HG02938 (cell line): ENCODE measurements around the gene ANKRD44.
A peak's percentile ranks its signal among the peaks of the same experiment; 100 is the strongest.

Source experiments
- ATAC-seq: cut with Tn5 transposase; IDR thresholded peaks from one replicate; pipeline ENCODE4 v1.9.1; 2021; ENCODE audit warnings: mild to moderate bottlenecking, moderate library complexity; ENCODE audit not compliant: unreplicated experiment

Gene ANKRD44

DNA sequence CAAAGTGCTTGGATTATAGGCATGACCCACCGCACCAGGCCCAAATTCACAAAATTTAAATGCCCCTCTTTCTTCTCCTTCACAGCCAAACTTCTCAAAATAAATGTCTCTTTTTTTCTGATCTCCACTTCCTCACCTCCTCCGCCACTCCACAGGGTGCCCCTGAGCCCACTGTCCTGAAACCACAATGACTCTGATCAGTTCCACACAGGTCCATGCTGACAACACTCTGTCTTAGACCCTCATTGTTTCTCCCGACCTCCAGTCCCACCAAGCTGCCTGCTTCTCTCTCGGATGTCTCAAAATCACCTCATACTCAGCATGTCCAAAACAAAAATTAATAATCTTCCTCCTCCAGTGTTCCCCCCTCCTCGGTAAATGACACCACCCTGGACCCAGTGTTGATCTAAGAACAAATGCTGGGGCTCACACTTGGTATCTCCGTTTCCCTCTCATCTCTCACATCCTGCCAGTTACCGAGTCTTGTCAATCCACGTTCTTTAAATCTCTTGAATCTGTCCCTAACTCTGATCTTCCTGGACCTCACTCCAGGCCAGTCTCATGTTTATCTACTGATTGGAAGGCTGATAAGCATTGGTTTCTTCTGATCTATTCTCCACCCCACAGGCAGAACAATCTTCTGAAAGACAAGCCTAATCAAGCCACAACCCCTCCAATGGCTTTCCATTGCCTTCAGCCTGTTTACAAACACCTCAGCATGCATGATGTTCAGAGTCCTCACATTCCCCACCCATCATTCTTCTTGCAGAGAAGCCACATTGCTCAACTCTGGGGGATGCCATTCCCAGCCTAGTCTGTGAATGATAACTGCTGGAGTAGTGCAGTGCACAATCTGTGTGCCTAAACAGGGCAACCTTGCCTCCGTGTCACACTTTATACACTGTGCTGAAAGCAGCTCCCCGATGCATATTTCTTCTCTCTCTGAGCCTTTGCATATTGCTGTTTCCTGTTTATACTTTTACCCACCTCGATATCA lies 12.4 kb upstream of the ANKRD44 start:
- no peak for ATAC-seq

DNA sequence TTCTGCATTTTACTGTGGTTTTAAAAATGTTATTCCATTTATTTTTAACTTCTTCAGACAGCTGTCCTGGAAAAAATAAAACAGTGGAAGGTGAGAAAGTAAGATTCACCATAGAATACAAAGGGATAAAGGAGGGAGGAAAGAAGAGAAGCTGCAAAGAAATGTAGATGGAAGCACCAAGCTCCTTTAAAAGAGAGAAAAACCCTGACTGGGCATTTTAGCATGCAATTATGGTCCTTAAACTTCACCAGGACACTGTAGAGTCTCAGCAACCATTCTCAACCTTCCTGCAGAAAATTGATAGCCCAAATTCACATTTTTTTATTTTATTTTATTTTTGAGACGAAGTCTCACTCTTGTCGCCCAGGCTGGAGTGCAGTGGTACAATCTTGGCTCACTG lies 11.6 kb upstream of the ANKRD44 start:
- ATAC-seq, result no peak

DNA sequence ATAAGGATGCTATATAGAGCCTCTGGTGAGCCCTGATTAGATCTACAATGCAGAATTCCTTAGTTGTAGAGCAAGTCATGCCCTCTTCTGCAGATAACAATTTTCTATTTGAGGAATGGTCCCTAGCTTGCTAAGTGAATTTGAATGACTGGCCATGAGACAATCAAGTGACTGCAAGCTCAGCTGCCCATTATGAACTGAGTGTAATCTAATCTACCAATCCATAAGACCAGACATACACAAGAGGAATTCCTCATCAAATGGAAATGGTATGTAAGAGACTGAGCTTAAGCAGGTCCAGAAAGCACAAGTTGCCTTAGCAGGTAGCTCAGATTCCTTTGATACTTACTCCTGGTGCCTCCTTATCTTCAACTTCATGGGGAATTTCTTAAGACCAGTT lies 4.8 kb upstream of the ANKRD44 start:
- ATAC-seq, result no peak

DNA sequence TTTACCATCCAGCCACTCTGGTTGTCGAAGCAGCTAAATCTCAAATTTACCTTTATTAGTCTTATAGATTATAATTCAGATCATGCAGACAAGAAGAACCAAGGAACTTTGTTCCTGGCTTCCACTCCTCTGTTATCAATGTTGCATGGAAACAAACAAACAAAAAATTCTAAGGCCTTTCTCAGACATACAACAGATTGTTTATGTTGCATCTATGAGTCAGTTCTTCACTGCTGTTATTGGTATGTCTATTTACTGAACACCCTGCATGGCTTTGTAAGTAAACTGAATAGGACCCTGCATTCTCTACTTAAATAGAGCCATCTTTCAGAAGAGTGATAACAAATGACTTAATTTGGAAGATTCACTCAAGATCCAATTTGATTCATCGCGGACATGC lies 1.6 kb upstream of the ANKRD44 start:
- no peak for ATAC-seq

DNA sequence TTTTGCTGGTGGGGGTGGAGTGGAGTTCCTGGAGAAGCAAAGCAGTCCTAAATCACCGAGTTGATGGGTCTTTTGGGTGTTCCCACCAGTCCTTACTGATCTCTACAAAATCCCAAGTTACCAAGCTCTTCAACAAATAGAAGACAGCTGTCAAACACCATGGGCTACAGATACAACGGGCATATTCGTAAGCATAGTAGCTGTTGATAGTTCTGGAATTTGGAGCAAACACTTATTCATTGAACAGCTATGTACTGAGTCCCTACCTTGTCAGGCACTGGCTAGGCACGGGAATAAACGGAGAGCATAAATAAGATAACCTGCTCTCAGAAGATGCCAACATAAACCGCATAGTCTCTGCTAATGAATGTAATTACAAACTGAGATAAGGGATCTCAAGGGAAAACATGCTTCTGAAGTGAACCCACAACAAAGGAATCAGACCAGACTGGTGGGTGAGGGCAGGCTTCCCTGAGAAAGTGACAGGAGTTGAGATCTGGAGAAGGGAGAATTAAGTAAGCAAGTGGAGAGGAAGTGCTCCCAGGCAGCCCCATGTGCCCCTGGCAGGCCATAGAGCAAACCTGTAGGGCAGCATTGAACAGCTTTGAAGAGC lies 947 bp upstream of the ANKRD44 start:
- ATAC-seq, result no peak

DNA sequence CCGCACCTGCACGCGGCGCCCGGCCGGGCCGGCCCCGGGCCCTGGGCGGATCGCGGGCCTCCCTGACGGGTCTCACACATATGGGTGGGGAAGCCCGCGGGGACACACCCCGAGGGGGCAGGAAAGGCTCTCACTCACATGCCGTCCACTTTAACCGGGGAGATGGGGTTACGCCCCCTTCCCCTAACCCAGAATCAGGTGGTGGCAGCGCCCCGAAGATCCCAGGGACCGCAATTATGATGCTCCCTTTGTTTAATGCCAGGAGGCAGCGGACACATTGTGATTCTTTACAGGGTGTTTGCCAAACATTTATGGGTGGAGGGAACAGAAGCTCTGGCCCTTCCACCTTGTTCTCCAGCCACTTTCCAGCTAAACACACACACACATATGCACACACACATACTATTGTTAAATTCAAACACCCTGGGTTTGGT lies 424 bp upstream of the ANKRD44 start:
- no peak for ATAC-seq

DNA sequence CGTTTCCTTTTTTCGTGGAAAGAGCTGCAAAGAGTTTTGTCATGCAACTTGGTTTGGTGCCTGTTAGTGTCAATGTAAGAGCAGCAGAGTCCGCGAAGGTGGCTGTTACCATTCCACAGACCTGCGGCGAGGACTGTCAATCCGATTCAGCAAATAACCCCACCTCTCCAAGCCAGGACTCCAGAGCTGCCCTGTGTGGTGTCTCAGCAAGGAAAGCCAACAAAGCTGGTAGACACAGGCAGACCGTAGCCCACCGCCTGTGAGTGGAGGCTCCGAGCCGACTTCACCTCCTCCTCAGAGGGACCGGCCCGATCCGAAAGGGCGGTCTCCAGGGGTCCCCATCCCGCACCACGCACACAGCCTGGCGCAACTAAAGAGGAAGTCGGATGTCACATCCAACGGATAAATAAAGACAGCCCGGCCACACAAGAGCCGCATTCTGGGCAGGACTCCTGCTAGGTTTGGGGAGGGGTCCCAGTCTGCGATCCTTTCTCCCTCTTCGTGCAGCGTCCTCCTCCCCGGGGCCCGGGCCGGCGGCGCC lies 819 bp downstream of the ANKRD44 start:
- ATAC-seq, result no peak

DNA sequence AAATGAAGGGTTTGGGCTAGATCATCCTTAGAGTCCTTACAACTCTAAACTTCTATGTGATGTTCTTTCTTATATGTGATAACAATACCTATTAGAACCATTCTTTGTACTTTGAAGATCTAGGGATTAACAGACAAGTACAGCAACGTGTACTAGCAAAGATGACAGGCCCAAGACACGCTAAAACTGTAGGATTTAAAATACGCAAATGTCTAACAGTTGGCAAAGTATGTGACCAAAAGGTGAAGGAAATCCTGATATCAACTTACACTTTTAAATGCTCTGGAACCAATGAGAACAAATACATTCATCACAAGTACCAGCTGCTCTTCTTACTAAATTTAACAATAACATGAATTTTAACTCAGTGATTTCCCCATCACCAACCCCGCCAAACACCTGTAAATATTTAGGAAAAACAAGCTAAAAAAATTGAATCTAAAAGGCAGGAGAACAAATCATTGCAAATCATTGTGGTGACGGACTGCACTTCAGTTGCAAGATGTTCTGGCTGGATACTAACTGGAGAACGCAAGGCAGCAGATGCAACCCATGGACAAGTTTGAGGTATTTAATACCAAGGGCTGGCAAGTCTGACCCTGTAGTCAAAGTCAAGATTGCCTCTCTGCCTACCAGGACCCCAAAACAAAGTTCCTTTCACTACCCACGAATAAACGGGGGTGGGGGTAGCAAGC lies 1.4 kb downstream of the ANKRD44 start:
- ATAC-seq, result no peak

DNA sequence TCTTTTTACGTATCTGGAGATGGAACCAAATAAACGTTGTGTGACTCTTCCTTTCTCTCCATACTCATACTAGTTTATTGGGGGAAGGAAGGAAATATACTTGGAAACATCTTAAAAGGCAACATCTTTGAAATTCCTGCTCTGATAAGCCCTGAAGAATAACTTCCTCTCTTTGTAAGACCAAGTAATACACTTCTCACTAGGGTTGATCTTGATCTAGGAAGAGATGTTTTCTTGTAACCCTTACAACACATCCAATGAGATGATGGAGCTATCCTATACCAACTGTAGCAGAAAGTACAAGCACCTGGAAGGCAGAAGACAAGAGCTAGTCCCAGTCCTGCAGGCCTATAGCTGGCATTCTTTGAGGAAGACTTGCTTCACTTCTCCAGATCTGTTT lies 2.0 kb downstream of the ANKRD44 start:
- ATAC-seq, result no peak

DNA sequence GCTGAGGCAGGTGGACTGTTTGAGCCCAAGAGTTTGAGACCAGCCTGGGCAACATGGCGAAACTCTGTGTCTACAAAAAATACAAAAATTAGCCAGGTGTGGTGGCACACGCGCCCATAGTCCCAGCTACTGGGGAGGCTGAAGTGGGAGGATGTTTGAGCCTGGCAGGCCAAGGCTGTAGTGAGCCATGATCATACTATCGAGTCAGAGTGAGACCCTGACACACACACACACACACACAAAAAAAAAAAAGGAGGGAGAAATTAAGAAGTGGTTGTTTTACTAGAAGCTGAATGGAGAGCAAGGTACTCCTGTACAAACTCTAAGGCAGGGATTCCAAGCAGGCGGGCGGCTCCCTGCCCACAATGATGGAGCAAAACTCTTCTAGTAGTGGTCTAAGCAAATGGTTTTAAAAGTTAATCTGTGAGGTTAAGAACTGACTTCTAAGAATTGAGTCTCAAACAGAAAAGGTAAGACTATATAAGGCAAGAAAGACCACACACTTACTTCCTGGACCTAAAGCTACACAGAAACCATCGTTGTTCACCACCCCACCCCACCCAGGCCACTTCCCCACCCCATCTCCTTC lies 2.6 kb downstream of the ANKRD44 start:
- peak; percentile 20 for ATAC-seq

DNA sequence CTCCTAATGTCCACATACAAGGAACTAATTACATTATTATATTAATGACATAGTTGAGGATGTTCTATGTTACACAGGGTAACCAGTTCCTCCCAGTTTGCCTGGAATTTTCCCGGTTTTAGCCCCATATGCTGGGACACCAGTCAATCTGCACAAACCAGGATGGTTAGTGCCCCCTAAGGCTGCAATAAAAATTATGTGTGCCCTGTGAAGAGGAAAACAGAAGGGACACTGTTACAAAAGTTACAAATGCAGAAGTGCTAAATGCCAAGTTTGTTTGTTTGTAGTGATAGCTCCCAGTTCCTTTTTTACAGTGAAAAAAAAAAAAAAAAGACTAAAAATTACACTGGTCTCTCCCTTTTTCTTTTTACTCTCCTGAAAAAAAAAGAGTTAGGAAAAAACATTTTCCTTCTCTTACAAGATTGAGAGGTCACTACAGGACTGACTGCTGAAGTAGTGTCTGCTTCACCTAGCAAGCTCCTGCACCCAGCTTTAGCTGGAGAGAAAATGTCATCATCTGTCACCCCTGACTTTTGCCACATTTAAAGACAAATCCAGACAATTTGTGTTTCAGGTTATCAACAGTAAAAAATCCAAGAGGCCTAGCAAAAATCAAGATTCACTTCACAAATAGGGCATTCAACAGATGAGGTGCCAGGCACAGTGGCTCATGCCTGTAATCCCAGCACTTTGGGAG lies 3.2 kb downstream of the ANKRD44 start:
- no peak for ATAC-seq

DNA sequence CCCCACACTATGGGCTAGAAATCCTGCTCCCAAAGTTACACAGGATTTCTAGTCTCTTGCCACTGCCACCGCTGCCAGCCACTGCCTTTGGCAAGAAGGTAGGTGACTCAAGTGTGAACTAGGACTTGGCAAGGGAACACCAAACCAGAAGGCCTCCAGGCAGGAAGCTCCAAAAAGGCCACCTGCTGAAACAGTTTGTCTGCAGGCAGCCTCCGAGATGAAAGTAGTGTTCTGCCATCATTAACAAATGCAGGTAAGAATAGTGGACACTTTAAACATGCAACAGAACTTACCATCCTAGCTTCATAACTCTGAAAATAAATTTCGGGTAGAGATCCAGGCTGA lies 3.9 kb downstream of the ANKRD44 start:
- no peak for ATAC-seq

DNA sequence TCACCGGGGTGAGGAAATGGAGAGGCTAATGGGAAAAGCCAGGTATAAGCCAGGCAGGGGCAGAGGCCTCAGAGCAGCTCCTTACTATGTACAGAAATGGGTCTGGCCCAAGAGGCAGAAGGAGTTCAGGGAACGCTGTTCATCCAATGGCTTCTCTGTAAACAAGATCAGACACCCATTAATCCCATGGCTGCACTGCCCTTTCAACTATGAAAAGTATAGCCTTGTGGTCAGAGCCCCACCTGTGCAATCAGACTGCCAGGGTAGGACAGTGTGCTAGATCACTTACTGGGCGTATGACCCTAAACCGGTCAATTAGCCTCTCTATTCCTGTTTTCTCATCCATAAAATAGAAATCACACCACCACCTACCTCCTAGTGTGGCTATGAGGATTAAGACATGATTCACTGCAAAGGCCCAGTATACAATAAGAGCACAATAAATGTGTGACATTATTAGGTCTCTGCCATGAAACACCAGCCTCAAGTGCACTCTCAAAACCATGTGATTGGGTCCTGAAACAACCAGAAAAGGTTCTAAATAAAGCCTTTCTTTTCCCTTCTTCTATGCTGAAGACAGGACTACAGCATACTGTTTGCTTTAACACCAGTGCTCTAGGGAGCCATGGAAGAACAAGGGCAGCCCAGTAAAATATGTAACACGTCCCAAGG lies 4.4 kb downstream of the ANKRD44 start:
- no peak for ATAC-seq

DNA sequence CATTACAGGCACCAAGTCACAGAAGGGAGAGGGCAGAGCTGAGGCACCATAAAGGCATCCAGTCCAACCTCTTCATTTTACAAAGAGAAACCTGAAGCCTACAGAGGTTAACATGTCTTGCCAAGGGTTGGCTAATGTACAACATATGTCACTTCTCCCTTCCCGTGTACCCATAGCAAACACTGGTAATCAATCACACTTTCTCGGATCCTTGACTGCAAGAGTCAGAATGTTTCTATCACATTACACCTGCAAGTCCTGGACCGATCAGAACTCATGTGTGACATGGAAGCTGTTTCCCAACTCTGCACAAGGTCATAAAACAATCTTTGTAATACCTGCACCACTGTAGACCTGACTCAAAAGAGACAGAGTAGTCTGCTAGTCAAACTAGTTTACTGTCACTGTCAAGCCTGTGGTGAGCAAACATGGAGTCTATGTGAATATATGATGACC lies 6.0 kb downstream of the ANKRD44 start:
- peak; percentile 42 for ATAC-seq

DNA sequence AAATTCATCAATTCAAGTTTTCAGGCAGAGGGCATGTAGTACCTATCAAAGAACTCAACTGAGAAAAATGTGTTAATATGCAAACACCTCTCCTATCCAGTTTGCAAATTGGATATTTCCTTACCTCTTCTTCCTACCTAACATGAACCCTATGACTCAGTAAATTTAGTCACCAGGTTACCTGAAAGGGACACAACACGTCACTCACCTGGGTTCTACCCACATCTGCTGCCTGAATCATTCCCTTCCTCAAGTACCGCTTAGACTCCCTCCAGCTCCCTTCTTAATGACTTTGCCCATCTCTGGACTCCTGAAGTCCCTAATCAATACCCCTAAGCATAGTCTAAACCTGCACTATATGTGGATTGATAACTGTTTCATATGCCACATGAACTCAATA lies 10.4 kb downstream of the ANKRD44 start:
- no peak for ATAC-seq

DNA sequence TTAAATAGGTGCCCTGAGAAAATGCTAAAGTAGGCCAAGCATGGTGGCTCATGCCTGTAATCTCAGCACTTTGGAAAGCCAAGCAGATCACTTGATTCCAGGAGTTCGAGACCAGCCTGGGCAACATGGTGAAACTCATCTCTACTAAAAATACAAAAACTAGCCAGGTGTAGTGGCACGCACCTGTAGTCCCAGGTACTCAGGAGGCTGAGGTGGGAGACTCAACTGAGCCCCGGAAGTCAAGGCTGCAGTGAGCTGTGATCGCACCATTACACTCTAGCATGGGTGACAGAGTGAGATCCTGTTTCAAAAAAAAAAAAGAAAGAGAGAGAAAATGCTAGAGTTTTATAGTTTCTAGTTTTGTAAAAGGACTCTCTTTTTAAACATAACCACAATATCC lies 12.0 kb downstream of the ANKRD44 start:
- ATAC-seq, result no peak

DNA sequence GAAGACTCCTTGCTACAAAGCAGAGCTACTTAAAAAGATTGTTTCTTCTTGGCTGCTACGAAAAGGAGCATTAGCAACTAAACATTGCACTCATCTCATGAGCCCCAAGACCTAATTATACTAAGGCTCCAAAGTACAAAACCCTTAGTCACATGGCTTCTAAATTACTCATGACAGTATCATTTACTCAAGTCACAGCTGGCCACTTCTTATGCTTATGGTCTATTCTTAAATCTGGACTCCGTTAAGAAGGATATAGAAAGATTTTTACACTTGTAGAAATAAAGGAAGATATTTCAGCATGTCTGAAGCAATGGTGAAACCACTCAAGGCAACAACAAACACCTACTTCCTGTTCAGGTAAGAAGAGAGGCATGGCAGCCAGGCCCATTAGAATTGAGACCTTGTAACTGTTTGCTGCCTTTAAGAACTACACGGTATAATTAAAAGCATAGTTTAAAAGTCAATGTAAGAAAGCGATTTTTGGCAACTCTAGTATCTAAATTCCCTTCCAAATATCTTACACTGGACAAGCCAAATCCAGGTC lies 12.7 kb downstream of the ANKRD44 start:
- ATAC-seq, result peak; percentile 48

DNA sequence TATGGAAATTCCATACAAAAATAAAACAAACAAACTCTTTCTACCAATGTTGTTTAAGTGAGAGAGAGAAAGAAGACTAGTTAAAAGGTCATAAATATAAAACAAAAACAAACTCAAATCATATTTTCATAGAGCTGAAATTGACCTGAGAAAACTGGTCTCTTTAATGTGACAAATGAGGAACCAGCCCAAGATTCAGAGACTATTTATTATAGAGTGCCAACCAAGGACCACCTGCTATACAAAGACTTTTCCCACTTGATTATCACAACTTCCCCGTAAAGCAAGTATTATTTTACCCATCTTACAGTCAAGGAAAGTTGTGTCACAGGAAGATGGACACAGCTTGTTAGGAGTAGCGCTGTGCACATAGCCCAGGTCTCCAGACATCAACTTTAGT lies 13.3 kb downstream of the ANKRD44 start:
- ATAC-seq, result peak; percentile 26

DNA sequence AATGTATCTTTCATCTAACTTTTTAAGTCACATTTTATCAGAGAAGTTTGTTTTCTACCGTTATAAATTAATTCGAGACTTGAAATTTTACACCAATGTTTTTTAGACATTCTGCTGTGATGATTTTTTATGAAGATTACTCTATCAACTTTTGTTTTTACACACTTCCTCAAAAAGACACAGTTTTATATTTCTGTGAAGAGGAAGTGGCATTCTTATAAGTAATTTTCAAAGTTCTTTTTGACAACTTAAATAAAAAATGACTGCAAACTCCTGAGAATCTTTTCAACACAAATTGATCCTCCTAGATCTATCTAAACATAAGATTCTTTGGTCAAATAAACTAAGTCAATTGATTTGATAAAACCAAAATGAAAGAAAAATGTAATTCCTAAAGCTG lies 13.7 kb downstream of the ANKRD44 start:
- ATAC-seq, result no peak

DNA sequence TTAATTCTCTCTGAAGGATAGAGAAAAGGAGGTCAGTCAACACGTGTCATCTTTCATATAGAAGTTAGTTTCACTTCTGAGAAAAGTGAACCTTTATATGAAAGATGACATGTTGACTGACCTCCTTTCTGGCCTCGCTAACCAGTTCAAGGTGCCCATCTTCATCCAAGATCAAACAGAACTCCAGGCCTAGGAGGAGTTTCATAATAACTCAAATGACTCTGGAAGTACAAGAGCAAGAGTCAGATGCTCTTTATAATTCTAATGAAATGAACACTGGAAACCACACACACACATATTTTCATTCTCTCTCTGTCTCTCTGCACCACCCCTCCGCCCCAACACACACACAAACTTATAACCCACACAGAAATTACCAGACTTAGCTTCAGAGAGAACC lies 16.3 kb downstream of the ANKRD44 start:
- peak; percentile 41 for ATAC-seq
